ENCODE data around the gene PSMD1.

The PSMD1 gene

DNA sequence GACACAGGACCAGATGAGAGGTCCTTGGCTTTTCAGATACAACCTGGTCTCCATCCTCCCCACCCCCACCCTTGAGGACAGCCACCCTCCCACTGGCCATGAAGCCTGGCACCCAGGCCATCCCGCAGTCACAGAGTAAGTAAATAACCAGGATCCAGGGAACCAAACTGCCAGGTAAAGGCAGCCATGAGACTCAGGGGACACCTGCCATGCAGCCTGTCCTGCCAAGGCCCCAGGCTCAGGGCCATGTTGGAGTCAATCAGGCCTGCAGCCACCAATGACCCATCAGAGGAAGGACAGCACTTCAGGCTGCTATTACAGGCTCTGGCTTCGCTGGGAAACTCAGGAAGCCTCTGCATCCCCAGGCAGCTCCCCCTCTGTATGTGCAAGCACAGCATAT lies 45.1 kb upstream of the PSMD1 start:
- CTCF ChIA-PET = interaction anchor here (0.5 kb wide), 1 partner anchor 33 kb away, joined by 3 read pairs; no protein-coding TSS in a partner anchor
- TF ChIP-seq BHLHE40 (IDR thresholded peaks at IDR 0.05; ENCODE audit: borderline replicate concordance) = no peak
- no peak for TF ChIP-seq NFRKB (IDR thresholded peaks at IDR 0.05)
- TF ChIP-seq SP1 (IDR thresholded peaks at IDR 0.05) = no peak
- TF ChIP-seq TARDBP (IDR thresholded peaks at IDR 0.05) = no peak
- TF ChIP-seq L3MBTL2 (conservative IDR thresholded peaks at IDR 0.05) = no peak
- no peak for TF ChIP-seq FOXM1 (IDR thresholded peaks at IDR 0.05; ENCODE audit: borderline replicate concordance)
- POLR2A ChIA-PET = no interaction called here
- DNase-seq (ENCODE audit: extremely low spot score) = no peak

DNA sequence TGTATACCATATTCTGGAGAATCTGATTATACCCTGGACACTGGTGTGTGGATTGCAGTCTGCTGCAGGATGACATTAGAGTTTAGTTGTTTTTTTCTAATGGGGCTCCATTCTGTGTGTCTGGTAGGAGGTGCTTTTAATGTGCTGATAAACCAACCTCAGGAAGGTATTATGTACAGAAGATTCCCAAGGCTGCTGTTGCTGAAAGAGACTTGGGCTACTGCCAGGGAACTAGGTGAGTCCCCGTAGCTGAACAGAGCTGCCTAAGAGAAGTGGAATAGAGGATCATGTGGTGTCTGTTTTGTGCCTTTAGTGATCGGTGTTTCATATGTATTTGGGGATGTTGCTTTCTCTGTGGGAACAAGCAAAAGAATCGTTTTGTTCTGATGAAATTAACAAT lies 44.2 kb upstream of the PSMD1 start:
- TF ChIP-seq CTBP1 (IDR thresholded peaks at IDR 0.05; ENCODE audit: borderline replicate concordance) = no peak
- TF ChIP-seq FOXA1 (IDR thresholded peaks at IDR 0.05) = no peak
- no peak for TF ChIP-seq ZNF384 (IDR thresholded peaks at IDR 0.05)
- TF ChIP-seq SUZ12 (IDR thresholded peaks at IDR 0.05) = no peak
- no peak for TF ChIP-seq ELF4 (IDR thresholded peaks at IDR 0.05)
- no peak for TF ChIP-seq HDGF (IDR thresholded peaks at IDR 0.05; ENCODE audit: borderline replicate concordance)
- no peak for TF ChIP-seq BHLHE40 (IDR thresholded peaks at IDR 0.05; ENCODE audit: borderline replicate concordance)
- no peak for TF ChIP-seq TARDBP (IDR thresholded peaks at IDR 0.05)
- ChIA-PET POLR2A (no interaction called here), CTCF (no interaction called here)
- no peak for DNase-seq (ENCODE audit: extremely low spot score)

DNA sequence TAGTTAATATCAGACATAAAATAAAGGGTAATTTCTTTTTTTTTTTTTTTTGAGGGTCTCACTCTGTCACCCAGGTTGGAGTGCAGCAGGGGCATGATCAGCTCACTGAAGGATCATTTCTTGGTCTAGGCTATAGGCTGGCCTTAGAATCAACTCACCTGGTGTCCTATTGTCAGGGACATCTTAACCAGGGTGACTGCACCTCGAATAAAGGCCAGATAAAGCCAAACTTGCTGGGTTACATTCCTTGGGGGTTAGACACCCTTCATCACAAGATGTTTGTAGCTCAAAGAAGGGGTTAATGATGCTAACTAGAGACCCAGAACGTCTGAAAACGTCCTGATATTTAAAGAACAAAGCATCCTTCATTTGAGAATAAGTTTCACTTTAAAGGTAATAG lies 42.8 kb upstream of the PSMD1 start:
- CTCF ChIA-PET = no interaction called here
- TF ChIP-seq FOXA1 (IDR thresholded peaks at IDR 0.05) (no peak), FOXK2 (IDR thresholded peaks at IDR 0.05) (no peak), CTBP1 (IDR thresholded peaks at IDR 0.05; ENCODE audit: borderline replicate concordance) (no peak), ZNF384 (IDR thresholded peaks at IDR 0.05) (no peak), ARNT (IDR thresholded peaks at IDR 0.05) (no peak), LEF1 (IDR thresholded peaks at IDR 0.05; ENCODE audit: borderline replicate concordance) (no peak), NFRKB (IDR thresholded peaks at IDR 0.05) (no peak), L3MBTL2 (conservative IDR thresholded peaks at IDR 0.05) (no peak), BHLHE40 (IDR thresholded peaks at IDR 0.05; ENCODE audit: borderline replicate concordance) (no peak), ELF4 (IDR thresholded peaks at IDR 0.05) (no peak), SP1 (IDR thresholded peaks at IDR 0.05) (no peak), SUZ12 (IDR thresholded peaks at IDR 0.05) (no peak)
- TF ChIP-seq, protein P1, sequence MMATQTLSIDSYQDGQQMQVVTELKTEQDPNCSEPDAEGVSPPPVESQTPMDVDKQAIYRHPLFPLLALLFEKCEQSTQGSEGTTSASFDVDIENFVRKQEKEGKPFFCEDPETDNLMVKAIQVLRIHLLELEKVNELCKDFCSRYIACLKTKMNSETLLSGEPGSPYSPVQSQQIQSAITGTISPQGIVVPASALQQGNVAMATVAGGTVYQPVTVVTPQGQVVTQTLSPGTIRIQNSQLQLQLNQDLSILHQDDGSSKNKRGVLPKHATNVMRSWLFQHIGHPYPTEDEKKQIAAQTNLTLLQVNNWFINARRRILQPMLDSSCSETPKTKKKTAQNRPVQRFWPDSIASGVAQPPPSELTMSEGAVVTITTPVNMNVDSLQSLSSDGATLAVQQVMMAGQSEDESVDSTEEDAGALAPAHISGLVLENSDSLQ (IDR thresholded peaks at IDR 0.05) = no peak
- DNase-seq (ENCODE audit: extremely low spot score) = no peak
- POLR2A ChIA-PET = no interaction called here

DNA sequence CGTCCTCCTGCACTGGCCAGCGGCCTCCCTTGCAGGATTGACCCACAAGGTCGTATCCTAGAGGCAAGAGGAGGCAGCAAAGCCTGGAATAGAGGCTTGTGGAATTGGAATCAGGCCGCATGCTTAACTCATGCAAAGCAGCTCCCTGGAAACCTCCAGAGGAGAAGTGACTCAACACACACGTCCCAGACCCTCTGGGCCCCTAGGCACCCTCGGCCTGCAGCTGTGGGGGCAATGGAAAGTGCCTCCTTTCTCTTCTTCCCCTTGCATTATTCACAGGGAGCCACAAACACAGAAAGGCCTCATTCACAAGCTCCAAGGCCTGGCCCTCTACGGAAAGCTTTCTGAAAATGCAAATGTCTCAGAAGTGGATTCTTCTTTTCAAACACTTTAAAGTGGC lies 41.2 kb upstream of the PSMD1 start:
- CTCF ChIA-PET = interaction anchor here (1.0 kb wide), 1 partner anchor 91 kb away, joined by 3 read pairs; no protein-coding TSS in a partner anchor
- TF ChIP-seq ARNT (IDR thresholded peaks at IDR 0.05) (no peak), FOXM1 (IDR thresholded peaks at IDR 0.05; ENCODE audit: borderline replicate concordance) (no peak), CTBP1 (IDR thresholded peaks at IDR 0.05; ENCODE audit: borderline replicate concordance) (no peak), ZNF384 (IDR thresholded peaks at IDR 0.05) (no peak), SP1 (IDR thresholded peaks at IDR 0.05) (no peak), NFRKB (IDR thresholded peaks at IDR 0.05) (no peak), SUZ12 (IDR thresholded peaks at IDR 0.05) (no peak), LEF1 (IDR thresholded peaks at IDR 0.05; ENCODE audit: borderline replicate concordance) (no peak), FOXK2 (IDR thresholded peaks at IDR 0.05) (no peak), FOXA1 (IDR thresholded peaks at IDR 0.05) (no peak), L3MBTL2 (conservative IDR thresholded peaks at IDR 0.05) (no peak), HDGF (IDR thresholded peaks at IDR 0.05; ENCODE audit: borderline replicate concordance) (no peak), TARDBP (IDR thresholded peaks at IDR 0.05) (no peak), BHLHE40 (IDR thresholded peaks at IDR 0.05; ENCODE audit: borderline replicate concordance) (no peak), ELF4 (IDR thresholded peaks at IDR 0.05) (no peak)
- TF ChIP-seq, protein P1 (IDR thresholded peaks at IDR 0.05) = no peak
- POLR2A ChIA-PET = no interaction called here
- no peak for DNase-seq (ENCODE audit: extremely low spot score)

DNA sequence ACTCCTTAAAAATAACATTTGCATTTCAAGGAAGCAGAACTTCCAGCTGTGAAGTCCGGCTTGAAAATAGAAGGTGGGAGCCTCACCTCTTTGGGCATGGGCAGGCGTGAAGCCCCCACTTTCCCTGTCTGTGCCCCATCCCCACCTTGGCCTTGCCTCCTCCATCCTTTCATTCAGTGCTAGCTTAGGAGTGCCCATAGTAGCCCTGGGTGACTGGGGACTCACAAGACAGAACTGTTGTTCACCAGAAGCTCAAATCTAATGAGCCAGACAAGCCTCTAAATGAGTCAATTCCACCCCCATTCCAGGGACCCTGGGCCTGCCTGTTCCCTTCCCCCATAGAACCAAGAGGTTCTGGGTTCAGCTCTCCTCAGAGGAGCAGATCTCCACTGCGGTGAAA lies 40.7 kb upstream of the PSMD1 start:
- ChIA-PET POLR2A (no interaction called here), CTCF (interaction anchor here (1.0 kb wide), 1 partner anchor 92 kb away, joined by 3 read pairs; no protein-coding TSS in a partner anchor)
- DNase-seq (ENCODE audit: extremely low spot score) = no peak
- TF ChIP-seq ZNF384 (IDR thresholded peaks at IDR 0.05) = no peak
- no peak for TF ChIP-seq BHLHE40 (IDR thresholded peaks at IDR 0.05; ENCODE audit: borderline replicate concordance)
- no peak for TF ChIP-seq FOXK2 (IDR thresholded peaks at IDR 0.05)
- TF ChIP-seq HDGF (IDR thresholded peaks at IDR 0.05; ENCODE audit: borderline replicate concordance) = no peak
- no peak for TF ChIP-seq FOXM1 (IDR thresholded peaks at IDR 0.05; ENCODE audit: borderline replicate concordance)
- TF ChIP-seq NFRKB (IDR thresholded peaks at IDR 0.05) = no peak
- TF ChIP-seq CTBP1 (IDR thresholded peaks at IDR 0.05; ENCODE audit: borderline replicate concordance) = no peak
- TF ChIP-seq, protein P1 (IDR thresholded peaks at IDR 0.05) = no peak
- TF ChIP-seq TARDBP (IDR thresholded peaks at IDR 0.05) = no peak
- no peak for TF ChIP-seq SP1 (IDR thresholded peaks at IDR 0.05)
- no peak for TF ChIP-seq L3MBTL2 (conservative IDR thresholded peaks at IDR 0.05)
- TF ChIP-seq ARNT (IDR thresholded peaks at IDR 0.05) = no peak

DNA sequence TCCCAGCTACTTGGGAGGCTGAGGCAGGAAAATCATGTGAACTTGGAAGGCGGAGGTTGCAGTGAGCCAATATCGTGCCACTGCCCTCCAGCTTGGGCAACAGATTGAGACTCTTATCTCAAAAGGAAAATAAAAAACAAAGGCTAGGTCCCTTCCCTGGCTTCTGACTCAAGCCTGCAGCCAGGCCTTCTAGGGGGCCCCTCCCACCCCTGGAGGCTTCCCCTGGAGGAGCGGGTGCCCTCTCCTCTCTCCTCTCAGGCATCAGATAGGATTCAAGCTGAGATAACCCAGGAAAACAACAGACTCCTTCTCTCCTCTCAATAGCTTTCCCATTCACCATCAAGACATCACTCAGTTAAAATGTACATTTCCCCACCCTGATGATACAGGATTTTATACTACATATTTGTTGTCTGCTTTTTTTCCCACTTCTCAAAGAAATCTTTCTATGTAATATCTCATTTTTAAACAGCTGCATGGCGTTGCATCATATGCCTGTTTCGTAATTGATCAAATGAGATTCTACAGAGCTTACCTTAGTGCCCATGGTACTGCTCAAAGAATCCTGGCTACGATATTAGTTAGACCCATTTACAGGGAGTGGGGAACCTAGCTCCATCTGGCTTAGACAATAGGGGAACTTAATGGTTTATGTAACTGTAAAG lies 40.0 kb upstream of the PSMD1 start:
- POLR2A ChIA-PET = interaction anchor here (1.4 kb wide), 1 partner anchor 36 kb away, joined by 3 read pairs; no protein-coding TSS in a partner anchor
- TF ChIP-seq TARDBP (IDR thresholded peaks at IDR 0.05) (no peak), ARNT (IDR thresholded peaks at IDR 0.05) (no peak), SP1 (IDR thresholded peaks at IDR 0.05) (no peak), SUZ12 (IDR thresholded peaks at IDR 0.05) (no peak)
- TF ChIP-seq, protein P1 (IDR thresholded peaks at IDR 0.05) = no peak
- no peak for DNase-seq (ENCODE audit: extremely low spot score)
- CTCF ChIA-PET = no interaction called here

Data from HEK293T (cell line).